AG04450 (cell line): Measurements from ENCODE around the gene KCNS1. TPM values are rescaled to one million over a fixed set of nuclear protein-coding genes. Genes with fewer than 3 reads are reported as not detected.

Experiments
- CTCF ChIA-PET: fragments of 300-600, 350-600 bp; formaldehyde crosslinking; extraction: SDS; loops from one replicate; lab custom pipeline; 2022; ENCODE audit warnings: antibody characterized with exemption, inconsistent platforms; lab: Charles Lee
- POLR2A ChIA-PET: fragments of 350-600 bp; formaldehyde crosslinking; extraction: SDS; loops from one replicate; lab custom pipeline; 2021; ENCODE audit warnings: antibody characterized with exemption, inconsistent platforms; lab: Yijun Ruan, JAX
- DNase-seq: peaks from one replicate; pipeline ENCODE4 v3.0.0-alpha.2; 2011; ENCODE audit warnings: low read depth, low spot score
- H3K27ac ChIP-seq: one replicate; pipeline ENCODE4 v1.5.1; 2012; ENCODE audit warnings: low read depth, low read length, control low read depth
- H3K27me3 ChIP-seq: one replicate; pipeline ENCODE4 v1.6.0; 2012; ENCODE audit warnings: low read length; ENCODE audit not compliant: control insufficient read depth, insufficient read depth
- H3K4me3 ChIP-seq: 2 replicates; pipeline ENCODE4 v1.5.1; 2011; ENCODE audit warnings: mild to moderate bottlenecking, low read depth, low read length, control low read depth
- H3K9me3 ChIP-seq: 2 replicates; pipeline ENCODE4 v1.5.1; 2012; ENCODE audit warnings: low read length; ENCODE audit not compliant: control insufficient read depth, insufficient read depth
- polyA plus RNA-seq: library from polyadenylated mRNA; depleted of rRNA; stranded (reverse); fragments of >200 nt; gene quantifications from 2 replicates; pipeline ENCODE4 v1.2.3, GENCODE V29; 2011
- TF ChIP-seq, protein P1 (sequence below): IDR thresholded peaks from 2 replicates; pipeline ENCODE4 v1.5.1; 2011; ENCODE audit warnings: low read depth, low read length, control low read depth, inconsistent platforms

The KCNS1 gene
- polyA plus RNA-seq, 1 experiment = 0.30 TPM

DNA sequence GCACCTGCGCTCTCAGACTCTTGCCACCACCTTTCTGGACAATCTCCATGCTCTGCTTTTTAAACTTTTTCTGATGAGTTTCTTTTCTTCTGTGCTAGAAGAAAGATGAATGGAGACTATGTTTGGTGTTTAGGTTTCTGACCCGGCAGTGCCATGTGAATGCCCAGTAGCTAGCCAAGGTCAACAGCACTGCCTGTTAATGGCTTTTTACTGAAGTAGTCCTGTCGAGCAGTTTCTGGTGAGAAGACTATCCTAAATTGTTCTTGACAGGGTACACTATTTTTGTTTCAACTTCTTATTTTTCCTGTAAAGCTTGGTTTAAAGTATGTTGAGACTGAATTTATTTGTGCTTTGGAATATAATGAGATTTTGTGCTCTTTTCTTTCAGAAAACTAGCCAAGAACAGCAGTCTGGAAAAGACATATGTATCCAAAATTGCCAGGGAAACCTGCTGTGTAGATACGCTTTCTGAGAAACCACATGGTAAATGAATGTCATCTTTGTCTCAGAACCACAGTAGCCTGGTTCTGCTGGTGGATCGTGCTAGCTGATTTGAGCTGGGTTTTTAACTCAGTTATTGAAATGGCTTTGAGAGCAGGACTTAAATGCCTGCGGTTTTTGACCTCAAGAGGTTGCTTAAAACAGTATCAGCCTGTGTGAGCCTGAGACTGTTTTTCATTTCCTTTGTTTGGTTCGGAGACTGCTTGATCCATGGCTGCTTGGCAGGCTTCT lies 48.1 kb downstream of the KCNS1 start:
- TF ChIP-seq, protein P1, sequence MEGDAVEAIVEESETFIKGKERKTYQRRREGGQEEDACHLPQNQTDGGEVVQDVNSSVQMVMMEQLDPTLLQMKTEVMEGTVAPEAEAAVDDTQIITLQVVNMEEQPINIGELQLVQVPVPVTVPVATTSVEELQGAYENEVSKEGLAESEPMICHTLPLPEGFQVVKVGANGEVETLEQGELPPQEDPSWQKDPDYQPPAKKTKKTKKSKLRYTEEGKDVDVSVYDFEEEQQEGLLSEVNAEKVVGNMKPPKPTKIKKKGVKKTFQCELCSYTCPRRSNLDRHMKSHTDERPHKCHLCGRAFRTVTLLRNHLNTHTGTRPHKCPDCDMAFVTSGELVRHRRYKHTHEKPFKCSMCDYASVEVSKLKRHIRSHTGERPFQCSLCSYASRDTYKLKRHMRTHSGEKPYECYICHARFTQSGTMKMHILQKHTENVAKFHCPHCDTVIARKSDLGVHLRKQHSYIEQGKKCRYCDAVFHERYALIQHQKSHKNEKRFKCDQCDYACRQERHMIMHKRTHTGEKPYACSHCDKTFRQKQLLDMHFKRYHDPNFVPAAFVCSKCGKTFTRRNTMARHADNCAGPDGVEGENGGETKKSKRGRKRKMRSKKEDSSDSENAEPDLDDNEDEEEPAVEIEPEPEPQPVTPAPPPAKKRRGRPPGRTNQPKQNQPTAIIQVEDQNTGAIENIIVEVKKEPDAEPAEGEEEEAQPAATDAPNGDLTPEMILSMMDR = no peak
- H3K27ac ChIP-seq = peak overlapping the region; percentile 11
- no peaks in the 10 kb centered on the region for H3K9me3 ChIP-seq
- no peak for DNase-seq
- ChIA-PET POLR2A (no interaction called here), CTCF (interaction anchor here (1.8 to 7.4 kb wide), 4 partner anchors 10 to 238 kb away, joined by 6 to 69 read pairs (median 22); no protein-coding TSS in a partner anchor)
- no peaks in the 10 kb centered on the region for H3K27me3 ChIP-seq
- H3K4me3 ChIP-seq = no peak overlapping the region

DNA sequence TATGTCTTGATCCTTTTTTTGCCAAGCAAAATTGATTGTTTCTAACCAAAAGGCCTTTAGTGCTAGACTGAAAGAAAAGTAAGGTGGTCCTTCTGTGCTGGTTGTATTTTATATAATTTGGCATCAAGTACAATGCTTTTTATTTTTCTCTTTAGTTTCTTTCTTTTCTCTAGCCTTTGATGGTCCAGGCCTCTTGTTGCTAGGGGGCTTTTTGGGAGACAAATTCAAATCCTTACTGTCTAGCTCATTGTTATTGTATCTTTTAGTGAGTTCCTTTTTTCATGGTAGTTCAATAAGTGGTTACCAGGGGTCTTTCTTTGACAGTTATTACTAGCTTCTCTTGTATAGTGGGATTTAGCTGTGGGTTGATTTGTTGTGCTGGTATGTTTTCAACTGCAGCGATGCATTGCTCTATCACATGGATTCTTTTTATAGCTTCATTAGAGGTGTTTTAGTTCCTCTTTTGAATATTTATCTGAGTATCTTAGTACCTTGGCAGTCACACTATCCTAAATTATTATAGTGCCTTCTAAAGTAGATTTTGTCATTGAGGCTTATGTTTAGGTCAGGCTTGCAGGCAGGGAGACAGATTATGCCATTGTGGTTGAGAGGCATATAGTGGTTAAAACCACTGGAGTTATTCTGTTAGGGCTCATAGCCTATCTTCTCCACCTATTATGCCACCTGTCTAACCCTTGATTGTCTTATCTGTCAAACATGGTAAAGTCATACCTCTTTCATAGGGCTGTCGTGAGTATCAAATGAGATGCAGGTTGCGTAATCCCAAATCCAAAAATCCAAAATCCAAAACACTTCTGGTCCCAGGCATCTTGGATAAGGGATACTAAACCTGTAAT lies 49.5 kb downstream of the KCNS1 start:
- H3K27ac ChIP-seq = no peak overlapping the region
- H3K4me3 ChIP-seq = no peak overlapping the region
- CTCF ChIA-PET = interaction anchor here (1.8 to 7.4 kb wide), 7 partner anchors 9 to 243 kb away, joined by 5 to 69 read pairs (median 10); no protein-coding TSS in a partner anchor
- POLR2A ChIA-PET = no interaction called here
- H3K9me3 ChIP-seq = no peaks in the 10 kb centered on the region
- TF ChIP-seq, protein P1 = no peak
- no peak for DNase-seq
- H3K27me3 ChIP-seq = no peaks in the 10 kb centered on the region

DNA sequence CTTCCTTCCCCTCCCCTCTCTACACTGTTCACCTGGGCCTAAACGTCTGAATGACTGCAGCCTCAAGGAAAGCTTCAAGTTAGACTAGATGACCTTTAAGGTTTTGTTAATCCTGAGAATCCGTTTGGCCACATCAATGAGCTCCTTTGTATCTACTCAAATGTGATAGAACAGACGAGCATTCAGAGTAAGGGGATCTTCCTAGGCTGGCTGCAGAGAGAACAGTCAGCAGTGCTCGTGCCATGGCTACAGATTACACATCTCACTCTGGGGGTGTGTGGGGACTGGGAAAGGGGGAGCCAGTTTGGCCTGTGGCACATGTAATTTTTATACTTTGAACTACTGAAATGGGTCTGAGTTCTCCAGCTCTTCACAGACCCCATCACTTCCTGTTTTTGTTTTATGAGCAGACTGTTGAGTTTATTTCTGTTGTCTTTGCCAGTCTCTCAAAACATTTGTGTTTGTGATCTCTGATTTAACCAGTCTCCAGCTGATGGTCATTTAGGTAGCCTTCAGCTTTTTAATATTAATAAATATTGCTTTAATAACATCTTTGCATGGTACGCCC lies 50.9 kb downstream of the KCNS1 start:
- no peak for DNase-seq
- CTCF ChIA-PET = interaction anchor here (0.5 to 7.4 kb wide), 9 partner anchors 7 to 315 kb away, joined by 3 to 69 read pairs (median 5); no protein-coding TSS in a partner anchor
- no peaks in the 10 kb centered on the region for H3K27me3 ChIP-seq
- H3K4me3 ChIP-seq = no peak overlapping the region
- no peak overlapping the region for H3K27ac ChIP-seq
- TF ChIP-seq, protein P1 = no peak
- no peaks in the 10 kb centered on the region for H3K9me3 ChIP-seq
- POLR2A ChIA-PET = interaction anchor here (0.6 kb wide), 1 partner anchor 1227 kb away, joined by 3 read pairs; no protein-coding TSS in a partner anchor

DNA sequence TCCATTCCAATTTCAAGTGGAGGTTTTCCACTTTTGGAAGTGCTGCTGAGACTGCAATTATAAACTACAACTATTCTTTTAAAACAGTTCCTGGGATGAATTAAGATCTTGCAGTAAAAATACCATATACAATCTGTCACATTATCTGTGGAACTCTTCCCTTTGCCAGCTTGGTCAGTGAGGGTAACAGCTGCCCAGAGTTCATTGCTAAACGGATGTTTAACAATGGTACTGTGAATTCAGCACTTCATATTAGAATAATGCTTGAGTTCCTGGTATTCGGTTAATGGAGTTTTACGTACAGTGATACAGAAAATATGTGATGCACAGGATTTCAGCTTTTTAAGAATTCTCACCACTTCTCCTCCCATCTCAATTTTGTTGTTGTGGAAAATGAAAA lies 51.5 kb downstream of the KCNS1 start:
- Histone ChIP-seq H3K9me3 (no peaks in the 10 kb centered on the region), H3K4me3 (no peak overlapping the region), H3K27ac (no peak overlapping the region), H3K27me3 (no peaks in the 10 kb centered on the region)
- ChIA-PET POLR2A (no interaction called here), CTCF (interaction anchor here (0.6 to 7.4 kb wide), 8 partner anchors 7 to 245 kb away, joined by 3 to 69 read pairs (median 9); no protein-coding TSS in a partner anchor)
- no peak for DNase-seq
- TF ChIP-seq, protein P1 = no peak
